ENCODE data around the gene GAN.
A peak's percentile ranks its signal among the peaks of the same experiment; 100 is the strongest.

Gene GAN, protein sequence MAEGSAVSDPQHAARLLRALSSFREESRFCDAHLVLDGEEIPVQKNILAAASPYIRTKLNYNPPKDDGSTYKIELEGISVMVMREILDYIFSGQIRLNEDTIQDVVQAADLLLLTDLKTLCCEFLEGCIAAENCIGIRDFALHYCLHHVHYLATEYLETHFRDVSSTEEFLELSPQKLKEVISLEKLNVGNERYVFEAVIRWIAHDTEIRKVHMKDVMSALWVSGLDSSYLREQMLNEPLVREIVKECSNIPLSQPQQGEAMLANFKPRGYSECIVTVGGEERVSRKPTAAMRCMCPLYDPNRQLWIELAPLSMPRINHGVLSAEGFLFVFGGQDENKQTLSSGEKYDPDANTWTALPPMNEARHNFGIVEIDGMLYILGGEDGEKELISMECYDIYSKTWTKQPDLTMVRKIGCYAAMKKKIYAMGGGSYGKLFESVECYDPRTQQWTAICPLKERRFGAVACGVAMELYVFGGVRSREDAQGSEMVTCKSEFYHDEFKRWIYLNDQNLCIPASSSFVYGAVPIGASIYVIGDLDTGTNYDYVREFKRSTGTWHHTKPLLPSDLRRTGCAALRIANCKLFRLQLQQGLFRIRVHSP

DNA sequence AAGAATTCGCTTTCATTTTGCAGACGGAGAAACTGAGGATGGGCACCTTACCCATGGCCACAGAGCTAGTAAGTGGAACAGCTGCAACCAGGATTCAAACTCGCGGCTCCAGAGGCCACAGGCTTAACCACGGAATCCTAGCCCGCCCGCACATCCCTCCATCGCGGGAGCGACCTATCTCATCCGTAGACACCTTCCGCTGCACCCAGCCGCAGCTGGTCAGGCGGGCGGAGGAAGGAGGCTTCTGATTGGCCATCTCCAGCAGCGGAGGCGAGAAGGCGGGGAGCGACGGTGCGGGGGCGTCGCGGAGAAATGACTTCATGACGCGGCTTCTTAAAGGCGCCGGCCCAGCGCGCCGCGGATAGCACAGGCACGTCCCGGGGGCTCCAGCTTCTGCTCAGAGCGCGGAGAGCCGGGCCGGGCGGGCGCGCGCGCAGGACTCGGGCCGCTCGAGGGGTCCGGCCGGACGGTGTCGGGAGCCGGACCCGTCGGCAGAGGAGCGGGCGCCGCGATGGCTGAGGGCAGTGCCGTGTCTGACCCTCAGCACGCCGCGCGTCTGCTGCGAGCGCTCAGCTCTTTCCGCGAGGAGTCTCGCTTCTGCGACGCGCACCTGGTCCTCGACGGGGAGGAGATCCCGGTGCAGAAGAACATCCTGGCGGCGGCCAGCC is at the start of gene GAN:
Gene GAN, plus strand, starts transcription at position 360 of the 668 bp plus-strand sequence. Its CDS starts 152 bp downstream, at position 512.
- peak; percentile 49 for DNase-seq (ENCODE audit: low read depth)

DNA sequence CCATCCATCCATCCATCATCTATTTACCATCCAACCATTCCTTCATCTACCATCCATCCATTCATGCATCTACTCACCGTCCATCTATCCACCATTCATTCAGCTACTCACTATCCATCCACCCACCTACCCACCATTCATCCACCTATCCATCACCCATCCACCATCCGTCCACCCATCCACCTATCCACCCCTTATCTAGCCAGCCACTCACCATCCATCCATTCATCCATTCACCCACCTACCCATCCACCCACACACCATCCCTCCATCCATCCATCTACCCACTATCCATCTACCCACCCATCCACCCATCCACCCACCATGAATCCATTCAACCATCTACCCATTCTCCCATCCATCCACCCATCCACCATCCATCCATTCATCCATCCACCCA is 49.7 kb upstream of the GAN start:
- DNase-seq (ENCODE audit: low read depth), result no peak

DNA sequence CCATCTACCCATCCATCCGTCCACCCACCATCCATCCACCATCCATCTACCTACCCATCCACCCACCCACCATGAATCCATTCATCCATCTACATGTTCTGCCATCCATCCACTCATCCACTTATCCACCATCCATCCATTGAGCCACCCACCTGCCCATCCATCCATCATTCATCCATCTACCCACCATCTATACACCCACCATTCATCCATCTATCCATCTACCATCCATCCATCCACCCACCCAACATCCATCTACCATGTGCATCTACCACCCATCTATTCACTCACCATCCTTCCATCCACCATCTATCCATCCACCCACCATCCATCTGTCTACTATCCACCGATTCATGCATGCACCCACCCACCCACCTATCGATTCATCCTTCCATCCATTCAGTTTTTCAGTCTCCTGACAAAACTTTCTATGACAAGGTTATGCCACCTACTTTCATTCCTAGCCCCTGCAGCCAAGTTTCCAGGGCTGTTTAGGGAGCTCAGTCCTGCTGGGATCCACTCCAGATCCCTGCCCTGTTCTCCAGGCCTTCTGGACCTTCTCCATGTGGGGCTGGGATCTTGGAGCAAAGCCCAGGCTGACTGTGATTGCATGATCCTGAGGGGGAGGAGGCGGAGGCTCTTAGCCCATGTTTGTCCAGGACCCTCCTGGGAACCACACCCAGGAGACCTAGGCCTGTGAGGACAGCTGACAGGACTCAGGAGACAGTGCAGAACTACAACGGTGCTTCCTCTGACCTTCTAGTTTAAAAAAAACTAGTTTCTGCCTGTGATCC is 48.9 kb upstream of the GAN start:
- DNase-seq (ENCODE audit: low read depth), result no peak

DNA sequence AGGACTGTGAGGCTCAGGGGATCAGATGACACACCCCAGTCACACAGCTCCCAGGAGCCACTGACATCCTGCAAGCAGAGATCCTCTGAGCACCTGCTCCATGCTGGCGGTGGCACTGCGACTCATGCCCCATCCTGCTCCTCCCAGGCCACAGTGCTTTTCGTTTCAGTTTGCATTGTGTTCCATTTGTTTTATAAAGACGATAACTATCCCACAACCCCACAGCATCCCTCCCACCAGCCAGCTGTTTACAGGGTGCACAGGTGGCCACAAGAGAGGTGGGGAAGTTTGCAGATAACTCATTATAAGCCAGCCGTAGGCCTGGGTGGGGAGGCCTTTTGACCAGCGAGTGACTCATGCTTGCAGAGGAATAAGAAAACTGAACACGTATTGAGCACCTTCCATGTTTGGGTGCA is 48.1 kb upstream of the GAN start:
- DNase-seq (ENCODE audit: low read depth), result no peak

DNA sequence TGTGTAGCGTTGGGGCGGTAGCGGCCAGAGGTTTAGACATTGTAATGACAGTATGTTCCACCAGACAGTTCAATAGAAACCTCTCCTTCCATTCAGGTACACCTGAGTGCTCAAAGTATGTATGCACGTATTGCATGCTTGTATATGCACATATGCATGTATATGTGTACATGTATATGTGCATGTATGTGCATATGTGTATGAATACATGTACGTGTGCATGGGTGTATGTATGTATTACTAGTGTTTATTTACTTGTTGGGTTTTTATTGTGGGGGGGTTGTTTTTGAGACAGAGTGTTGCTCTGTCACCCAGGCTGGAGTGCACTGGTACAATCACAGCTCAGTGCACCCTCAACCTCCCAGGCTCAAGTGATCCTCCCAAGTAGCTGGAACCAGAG is 46.3 kb upstream of the GAN start:
- no peak for DNase-seq (ENCODE audit: low read depth)

DNA sequence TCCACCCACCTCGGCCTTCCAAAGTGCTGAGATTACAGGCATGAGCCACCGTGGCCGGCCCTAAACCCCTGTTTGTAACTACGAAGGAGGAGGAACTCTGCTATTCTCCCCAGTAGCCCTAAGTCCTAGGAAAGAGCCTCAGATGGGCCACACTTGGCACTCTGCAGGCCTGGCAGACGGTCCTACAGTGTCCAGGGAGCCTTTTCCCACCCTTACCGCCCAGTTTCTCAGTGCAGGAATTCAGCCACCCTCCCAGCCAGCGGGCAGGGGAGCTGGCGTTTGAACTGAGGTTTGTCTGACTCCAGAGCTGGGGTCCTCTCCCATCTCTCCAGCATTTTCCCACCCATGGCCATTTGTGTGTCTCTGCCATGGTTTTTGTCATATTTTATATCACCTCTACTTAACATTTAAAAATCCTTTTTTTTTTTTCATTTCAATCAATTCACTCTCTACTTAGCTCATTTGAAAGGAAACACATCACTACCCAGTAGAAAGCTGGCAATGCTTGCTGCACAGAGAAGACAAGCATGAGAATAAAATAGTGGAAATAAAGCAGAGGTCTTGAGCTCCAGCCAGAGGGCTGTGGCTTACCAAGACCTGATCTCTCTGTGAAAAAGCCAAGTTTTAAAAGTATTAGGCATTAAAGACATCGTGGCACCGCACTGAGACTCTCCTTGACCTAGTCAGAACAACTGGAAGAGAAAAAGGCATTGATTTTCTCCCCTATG is 41.4 kb upstream of the GAN start:
- no peak for DNase-seq (ENCODE audit: low read depth)

DNA sequence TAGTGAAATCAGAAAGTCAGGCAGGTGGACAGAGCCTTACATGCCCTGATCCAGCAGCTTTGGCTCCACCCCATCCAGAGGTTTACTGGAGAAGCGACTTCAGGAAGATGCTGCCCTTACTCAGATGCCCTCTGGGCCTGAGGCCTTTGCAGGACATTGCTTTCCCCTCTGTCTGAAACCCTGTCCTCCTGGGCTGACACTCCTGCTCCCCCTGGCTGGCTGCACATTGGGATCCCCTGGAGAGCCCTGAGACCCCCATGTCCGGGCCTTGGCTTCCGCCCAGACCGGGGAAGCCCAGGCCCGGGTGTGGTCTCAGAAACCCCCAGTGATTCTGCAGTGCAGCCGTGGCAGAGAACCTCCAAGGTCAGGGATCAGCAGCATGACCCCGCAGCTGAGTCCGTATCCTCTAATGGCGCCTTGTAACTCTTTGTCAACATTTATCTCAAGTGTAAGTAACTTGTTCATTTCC is 39.7 kb upstream of the GAN start:
- DNase-seq (ENCODE audit: low read depth), result no peak

DNA sequence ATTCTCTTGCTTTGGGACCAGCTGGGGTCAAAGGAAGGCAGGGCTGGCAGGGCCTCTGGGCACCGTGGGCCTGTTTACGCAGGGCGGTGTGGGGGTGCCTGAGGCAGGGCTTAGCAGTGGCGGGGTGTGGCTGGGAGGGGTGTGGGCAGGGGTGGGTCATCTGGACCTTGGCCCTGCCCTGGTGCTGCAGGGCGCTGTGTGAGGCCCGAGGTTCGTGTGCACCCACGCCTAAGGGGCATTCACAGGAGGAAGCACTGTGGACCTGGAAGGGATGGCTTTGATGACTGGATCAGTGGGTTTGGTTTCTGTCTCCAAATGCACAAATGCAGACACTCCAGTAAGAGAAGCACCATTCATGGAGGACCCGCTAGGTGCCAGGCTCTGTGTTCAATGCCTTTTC is 39.0 kb upstream of the GAN start:
- DNase-seq (ENCODE audit: low read depth), result no peak

DNA sequence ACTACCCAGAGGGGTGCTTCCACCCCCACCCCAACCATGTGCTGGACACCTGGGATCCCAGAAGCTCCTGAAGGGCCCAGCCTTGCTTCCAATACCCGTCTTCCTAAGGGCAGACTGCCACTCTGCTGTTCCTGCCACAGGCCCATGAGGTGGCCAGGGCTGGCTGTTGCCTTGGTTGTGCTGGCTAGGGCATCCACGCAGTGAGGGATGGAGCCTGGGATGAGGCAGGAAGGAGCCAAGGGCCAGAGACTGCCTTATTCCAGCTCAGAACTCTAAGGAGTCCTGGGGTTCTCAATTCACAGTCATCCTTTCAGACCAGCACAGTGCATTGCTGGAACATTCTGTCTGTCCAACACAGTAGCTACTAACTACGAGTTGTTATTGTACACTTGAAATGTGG is 38.4 kb upstream of the GAN start:
- no peak for DNase-seq (ENCODE audit: low read depth)

DNA sequence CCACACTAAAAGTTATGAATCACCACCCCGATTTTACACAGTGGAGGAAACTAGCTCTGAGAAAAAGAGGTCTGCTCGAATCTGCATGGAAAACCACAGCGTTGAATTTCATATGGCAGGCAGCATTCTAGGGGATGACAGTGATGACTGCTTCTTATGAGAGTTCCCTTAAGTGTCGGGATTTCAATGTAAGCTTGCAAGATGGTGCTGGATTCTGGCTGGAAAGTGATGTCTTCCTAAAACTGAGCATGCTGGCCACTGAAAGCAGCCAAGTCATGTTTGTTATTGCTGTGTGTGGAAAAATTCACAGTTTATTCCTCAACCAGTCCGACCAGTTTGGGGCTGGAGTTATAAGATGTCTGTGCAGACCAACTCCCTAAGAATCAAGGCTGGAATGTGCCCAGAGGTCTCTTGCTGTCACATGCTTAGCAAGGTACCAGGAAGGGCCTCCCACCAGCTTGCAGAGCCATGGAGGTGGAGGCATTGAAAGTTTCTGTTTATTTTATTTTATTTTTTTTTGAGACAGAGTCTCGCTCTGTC is 37.2 kb upstream of the GAN start:
- DNase-seq (ENCODE audit: low read depth), result no peak

DNA sequence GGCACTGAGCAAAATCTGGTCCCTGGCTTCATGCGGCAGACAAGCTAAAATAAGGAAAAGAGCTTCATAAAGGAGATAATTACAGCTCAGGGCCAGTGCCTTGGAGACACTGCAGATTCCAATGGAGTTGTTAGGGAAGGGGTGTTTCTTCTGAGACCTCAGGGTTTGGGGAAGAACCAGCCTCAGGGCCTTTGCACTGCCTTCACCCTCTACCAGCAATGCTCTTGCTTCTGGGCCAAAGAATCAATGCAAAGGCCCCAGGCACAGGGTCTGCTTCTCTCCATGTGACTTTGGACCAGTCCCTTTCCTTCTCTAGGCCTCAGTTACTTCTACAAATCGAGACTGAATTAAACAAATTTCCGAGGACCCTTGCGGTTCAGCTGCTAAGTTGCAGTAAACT is 36.2 kb upstream of the GAN start:
- no peak for DNase-seq (ENCODE audit: low read depth)

DNA sequence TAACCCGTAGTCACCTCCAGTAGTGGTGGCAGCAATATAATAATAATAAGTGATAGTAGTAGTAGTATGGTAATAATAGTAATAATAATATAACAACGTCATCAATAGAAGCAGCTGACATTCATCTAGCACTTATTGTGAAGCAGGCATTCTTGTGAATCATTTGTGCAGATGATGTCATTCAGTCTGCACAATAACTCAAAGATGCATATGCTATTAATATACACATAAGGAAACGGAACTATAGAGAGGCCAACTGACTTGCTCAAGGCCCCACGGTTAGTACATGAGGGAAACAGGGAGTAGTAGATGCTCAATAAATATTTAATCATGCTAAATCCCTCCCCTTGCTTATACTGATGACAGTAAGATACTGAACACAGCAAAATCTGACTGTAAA is 35.4 kb upstream of the GAN start:
- peak; percentile 24 for DNase-seq (ENCODE audit: low read depth)

DNA sequence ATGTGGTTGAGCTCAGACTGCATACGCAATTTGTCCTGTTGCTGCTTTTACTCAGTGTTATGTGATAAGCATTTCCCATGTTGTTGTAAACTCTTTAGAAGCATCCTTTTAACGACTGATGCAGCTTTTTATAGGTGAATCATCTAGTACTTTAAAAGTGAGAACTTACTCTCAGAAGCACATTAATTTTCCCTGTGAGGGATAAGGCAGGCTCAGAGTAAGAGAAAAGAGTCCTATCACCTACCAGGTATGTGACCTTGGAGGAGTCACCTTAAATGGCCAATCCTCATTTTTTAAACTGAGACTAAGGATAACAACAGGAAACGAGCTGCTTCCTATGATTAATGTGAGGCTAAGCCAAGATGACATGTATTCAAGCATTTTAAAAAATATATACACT is 34.4 kb upstream of the GAN start:
- peak; percentile 2 for DNase-seq (ENCODE audit: low read depth)

DNA sequence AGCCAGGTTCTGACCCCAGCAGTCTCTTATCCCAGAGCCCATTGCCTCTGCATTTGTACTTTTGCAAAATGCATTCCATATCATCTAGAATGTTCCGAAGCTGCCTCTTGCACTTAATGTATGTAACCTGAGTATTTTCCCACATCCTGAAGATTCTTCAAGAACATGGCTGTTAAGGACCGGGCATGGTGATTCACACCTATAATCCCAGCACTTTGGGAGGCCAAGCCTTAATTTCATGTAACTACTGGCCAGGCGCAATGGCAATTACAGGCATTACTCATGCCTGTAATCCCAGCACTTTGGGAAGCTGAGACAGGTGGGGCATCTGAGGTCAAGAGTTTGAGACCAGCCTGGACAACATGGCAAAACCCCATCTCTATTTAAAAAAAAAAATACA is 31.7 kb upstream of the GAN start:
- DNase-seq (ENCODE audit: low read depth), result no peak

DNA sequence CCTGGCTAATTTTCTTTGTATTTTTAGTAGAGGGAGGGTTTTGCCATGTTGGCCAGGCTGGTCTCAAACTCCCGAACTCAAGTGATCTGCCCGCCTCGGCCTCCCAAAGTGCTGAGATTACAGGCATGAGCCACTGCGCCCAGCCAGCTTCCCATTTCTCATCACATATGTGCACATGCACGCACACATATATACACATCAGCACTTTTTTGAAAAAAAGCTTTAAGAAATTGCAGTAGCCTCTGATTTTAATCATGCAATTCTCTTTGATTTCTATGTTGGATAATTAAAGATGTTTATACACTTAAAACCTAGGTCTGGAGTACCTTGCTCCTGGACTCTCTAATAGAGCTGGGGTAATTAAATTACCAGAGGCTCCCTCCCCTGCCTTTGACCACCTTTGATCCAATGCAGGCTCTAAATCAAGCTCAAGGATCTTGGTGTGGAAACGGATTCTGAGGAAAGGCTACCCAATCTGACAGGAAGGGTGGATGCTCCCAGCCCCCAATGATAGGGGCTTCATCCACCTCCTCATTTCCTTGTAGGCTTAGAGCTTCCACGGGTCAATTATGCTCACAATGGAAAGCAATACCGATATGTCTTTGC is 29.7 kb upstream of the GAN start:
- DNase-seq (ENCODE audit: low read depth), result no peak

DNA sequence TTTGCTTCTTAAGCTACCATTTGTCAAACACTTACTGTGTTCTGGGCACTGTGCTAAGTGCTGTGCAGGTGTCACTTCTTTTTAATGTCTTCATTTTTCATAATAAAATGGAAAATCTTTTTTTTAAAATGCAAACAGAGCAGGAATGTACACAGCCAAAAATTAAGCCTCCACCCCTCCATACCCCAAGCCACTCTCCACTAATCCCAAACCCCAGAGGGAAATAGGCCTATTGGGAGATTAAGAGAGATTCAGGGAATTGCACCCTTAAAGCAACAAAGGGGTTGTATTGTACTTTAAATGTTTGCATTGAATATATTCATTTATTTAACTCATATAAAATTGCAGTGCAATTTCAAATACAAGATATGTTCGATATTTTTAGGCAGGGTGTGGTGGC is 28.6 kb upstream of the GAN start:
- DNase-seq (ENCODE audit: low read depth), result no peak

DNA sequence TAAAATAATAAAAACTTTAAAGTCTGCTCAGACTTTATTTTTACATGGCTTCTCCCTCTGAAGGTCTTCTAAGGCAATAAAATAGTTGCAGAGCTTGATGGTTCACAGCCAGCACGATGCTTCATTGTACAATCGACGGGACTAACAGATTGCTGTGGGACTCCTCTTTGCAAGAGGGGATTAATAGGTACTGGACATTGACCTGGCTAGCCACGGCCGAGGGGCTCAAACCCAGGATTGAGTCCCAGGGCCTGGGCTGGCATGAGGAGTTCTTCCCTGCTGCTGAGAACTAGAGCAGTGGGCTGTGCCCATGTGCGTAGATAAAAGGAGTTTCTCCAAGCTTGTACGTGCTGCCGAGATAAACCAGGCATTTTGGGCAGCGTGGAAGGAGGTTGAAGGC is 23.6 kb upstream of the GAN start:
- DNase-seq (ENCODE audit: low read depth), result no peak

DNA sequence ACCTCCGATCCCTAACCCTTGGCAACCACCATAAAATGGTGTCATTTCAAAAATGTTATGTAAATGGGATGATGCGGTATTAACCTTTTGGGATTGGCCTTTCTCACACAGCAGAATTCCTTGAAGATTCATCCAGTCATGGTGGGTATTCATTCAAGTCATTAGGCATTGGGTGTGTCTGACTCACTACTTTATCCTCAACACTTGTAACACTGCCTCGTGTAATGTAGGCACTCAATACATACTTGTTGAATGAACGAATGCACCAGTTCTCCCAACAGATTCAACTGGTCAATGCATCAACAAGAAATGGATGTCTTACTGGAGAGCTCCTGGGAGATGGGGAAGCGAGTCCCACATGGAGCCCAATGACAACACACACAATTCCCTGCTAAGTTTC is 21.8 kb upstream of the GAN start:
- no peak for DNase-seq (ENCODE audit: low read depth)

DNA sequence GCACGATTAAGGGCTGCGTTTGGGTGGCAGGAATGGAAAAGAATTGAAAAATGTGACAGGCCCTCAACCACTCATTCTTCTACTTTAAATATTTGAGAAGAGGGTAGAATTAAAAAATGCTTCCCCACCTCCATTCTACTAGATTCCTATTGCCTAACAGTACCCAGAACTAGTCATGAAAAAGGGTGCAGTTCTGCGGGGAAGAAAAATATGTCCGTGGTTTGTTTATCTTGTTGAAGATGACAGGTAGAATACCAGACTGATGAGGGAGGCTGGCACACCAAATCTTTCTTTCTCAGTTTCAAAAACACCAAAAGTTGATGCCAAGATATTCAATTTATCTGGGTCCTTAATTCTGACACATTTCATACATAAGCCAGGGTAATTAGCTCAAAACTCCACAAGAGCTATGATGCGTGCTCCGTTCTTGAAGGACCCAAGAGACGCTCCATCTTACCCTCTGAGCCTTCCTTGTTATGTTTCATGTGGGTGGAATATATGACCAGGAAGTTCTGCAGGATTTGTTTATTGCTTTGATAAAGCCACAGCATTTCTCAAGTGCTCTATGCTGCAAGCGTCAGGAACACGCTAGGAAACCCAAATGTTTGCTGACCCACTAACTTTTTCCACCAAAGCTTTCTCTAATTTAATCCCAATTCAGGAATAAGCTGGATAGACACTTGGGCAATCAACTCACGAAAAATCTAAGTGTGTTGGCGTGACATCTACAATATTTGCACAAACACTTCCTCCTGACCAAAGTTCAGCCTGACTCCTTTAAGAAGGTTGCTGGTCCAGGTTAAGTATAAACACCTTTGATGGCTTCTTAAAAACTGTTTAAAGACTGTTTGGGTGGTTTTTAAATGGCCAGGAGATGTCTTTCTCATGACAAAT is 20.6 kb upstream of the GAN start:
- no peak for DNase-seq (ENCODE audit: low read depth)

DNA sequence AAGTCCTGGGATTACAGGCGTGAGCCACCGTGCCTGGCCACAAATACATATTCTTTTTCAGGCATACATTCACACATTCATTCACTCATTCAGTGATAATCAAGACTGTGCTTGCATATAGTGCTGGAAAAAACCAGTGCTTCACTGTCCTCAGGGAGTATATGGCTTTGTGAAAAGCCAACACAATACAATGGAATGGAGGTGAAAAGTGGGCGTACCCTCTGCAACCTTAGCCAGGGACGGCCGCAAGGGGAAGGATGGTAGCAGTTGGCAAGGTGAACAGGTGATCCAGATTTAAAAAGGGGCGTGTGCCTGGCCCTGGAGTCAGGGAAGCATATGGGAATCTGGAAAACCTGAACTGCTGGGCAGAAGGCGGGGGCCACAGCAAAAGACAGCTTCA is 18.1 kb upstream of the GAN start:
- no peak for DNase-seq (ENCODE audit: low read depth)
